GM19324 (cell line): ENCODE results near the gene NRIP2.
A peak's percentile ranks its signal among the peaks of the same experiment; 100 is the strongest.
"Not testable (repeated sequence)": the region's sequence is repeated elsewhere in the genome, so short reads cannot be mapped to it uniquely, and the experiment has no call there.

Experiments used
- ATAC-seq: cut with Tn5 transposase; IDR thresholded peaks from one replicate; pipeline ENCODE4 v1.9.1; 2021; ENCODE audit warnings: mild to moderate bottlenecking, moderate library complexity; ENCODE audit not compliant: unreplicated experiment, low FRiP score

NRIP2 gene, protein sequence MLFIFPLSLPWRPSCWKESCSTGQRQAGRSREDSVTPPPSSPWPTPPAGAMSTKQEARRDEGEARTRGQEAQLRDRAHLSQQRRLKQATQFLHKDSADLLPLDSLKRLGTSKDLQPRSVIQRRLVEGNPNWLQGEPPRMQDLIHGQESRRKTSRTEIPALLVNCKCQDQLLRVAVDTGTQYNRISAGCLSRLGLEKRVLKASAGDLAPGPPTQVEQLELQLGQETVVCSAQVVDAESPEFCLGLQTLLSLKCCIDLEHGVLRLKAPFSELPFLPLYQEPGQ

DNA sequence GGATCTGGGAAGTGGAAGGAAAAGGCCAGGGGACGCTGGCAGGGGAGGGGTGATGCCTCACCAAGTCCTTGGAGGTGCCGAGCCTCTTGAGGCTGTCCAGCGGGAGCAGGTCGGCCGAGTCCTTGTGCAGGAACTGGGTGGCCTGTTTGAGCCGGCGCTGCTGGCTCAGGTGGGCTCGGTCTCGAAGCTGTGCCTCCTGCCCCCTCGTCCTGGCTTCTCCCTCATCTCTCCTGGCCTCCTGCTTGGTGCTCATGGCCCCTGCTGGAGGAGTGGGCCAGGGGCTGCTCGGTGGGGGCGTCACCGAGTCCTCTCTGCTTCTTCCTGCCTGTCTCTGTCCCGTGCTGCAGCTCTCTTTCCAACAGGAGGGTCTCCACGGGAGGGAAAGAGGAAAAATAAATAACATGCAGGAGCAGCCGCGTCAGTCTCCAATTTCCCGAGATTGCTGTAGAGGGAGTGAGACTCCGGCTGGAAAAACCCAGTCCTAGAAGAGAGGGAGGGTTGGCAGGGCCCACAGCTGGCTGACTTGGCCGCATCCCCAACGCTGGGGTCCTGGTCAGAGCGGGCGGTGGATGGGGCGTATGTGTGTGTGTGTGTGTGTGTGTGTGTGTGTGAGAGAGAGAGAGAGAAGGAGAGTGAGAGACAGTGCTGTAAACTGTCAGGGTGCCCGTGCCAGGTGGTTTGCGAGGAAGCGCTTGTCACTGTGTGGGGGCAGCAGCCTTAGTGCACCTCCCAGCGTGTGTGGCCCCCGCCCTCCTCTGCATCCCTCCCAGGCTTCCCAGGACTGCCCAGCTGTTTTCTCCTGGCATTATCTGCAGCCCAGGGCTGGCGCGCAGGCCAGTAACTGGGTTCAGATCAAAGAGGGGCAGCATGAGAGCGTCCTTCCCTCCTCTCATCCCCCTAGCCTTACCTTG, at the start of gene NRIP2:
NRIP2 (minus strand) TSS at position 455 of the 911 bp plus-strand sequence; CDS start at position 403, 52 bp downstream.
- ATAC-seq, result no peak

DNA sequence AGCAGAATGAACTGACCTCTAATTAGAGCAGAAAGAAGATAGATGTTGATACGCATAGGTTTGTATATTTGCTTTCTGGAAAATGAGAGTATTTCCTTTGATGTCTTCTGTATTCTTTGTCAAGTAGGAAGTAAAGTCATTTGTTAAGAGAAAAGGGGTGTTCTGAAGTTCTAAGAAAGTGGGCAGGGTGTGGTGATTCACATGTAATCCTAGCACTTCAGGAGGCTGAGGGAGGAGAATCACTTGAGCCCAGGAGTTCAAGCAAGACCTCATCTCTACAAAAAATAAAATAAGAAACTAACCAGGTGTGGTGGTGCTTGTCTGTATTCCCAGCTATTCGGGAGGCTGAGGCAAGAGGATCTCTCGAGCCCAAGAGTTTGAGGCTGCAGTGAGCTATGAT, 45.0 kb upstream of the NRIP2 start:
- ATAC-seq, result no peak

DNA sequence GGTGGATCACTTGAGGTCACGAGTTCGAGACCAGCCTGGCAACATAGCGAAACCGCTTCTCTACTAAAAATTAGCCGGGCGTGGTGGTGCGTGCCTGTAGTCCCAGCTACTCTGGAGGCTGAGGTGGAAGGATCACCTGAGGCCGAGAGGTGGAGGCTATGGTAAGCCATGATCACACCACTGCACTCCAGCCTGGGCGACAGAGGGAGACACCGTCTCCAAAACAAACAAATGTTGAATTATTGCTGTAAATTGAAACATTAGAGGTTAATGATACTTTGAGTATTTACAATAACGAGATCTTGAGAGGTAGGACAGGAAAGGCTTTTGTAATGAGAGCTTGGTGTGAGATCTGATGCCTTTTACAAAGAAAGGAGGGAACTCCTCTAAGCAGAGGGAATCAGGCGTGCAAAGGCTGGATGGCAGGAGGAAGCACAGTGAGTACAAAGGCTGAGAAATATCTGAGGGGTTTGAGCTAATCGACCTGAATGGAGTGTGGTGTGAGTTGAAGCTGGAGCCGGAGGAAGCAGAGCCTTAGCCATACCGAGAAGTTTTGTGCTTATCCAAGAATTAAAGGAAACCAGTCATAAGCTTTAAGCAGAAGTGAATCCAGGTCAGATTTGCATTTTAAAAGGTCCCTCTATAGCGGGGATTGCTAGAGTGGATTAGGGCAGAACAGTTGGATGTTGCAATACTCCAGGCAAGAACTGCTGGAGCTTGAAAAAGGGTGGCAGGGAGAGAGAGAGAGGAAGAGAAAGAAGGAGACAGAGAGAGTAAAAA, 43.3 kb upstream of the NRIP2 start:
- ATAC-seq, result no peak

DNA sequence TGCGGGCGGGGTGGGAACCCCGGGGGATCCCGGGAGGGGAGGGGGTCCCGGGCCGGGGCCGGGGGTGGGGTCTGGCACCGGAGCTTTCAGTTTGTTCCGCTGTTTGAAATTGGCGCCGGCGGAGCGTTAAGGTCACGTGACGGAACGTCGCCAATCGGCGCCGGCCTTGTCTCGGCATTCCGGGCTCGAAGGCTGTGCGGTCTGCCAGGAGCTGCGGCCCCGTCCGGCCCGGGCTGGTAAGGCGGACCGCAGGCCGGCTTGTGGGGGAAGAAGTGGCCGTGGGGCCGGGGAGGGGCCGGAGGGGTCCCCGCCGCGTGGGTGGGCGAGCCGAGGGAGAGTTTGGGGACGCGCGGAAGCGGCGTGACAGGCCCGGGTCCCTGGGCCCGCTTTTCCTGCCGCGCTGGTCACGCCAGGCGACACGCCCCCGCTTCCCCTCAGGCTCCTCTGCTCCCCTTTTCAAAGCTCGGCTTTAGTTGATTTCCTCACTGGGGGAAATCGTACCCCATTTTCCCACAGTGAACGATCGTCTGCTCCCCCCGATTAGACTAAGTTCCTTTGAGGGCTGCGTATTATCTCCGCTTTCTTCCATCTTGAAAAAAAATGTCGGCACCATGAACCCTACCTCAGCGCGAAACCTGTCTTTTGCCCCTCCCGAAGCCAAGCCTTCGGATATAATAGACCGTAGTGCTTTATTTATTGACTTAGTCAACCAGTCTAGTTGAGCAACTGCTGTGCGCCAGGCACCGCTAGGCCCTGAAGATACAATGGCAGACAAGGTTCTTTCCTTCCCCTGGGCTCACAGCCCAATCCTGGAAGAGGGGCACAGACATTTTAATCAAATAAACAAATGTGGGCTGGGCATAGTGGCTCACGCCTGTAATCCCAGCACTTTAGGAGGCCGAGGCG, 42.5 kb upstream of the NRIP2 start, which contains the start of the genes FOXM1 and RHNO1:
FOXM1 (minus strand) TSS at position 128 of the 906 bp plus-strand sequence. CDS start 2,696 bp downstream, outside the sequence.
RHNO1 (plus strand) TSS at position 177 of the 906 bp plus-strand sequence. CDS start 8,144 bp downstream, outside the sequence.
- ATAC-seq, result peak; percentile 84

DNA sequence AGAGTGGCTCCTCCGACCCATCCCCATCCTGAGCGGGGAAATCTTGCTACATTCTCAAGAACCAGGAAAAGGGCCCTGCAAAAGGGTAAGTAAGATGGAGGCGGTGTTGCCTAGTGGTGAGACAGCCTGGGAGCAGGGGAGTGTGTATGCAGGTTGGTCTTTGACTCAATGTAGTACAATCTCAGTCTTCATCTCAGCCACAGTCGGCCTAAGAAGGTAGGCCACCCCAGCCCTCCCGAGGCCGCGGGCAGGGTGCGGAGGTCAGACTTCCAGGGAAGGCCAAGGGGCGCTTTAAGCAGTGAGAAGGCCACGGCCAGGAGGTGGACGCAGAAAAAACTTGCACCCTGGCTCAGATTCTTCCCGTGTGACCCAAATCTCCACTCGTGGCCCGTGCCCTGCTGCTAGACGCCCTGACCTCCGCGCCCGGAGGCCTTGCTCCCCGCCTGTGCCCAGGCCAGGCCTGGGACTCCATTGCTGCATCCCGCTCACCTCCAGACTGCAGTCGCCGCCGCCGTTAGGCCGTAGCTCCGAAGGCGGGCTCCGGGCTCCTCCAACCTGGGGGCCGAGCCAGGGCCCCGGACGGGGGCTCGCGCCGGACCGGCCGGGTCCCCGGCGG, 41.7 kb upstream of the NRIP2 start:
- peak; percentile 14 for ATAC-seq

DNA sequence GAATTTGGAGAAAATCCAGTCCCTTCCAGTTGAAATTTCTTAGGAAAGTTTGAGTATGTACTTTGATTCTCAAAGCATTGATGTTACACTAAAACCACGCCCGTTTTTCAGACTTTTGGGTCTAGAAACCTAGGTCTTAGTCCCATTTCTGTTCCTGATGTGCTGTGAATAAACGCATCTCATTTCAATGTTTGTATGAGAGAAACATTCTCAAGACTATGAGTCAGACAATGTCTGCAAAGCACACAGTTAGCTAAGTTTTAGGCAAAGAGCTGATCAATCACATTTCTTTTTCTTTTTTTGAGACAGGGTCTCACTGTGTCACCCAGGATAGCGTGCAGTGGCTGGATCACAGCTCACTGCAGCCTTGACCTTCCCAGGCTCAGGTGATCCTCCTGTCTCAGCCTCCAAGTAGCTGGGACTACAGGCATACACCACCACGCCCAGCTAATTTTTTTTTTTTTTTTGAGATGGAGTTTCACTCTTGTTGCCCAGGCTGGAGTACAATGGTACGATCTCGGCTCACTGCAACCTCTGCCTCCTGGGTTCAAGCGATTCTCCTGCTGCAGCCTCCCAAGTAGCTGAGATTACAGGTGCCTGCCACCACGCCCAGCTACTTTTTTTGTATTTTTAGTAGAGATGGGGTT, 34.3 kb upstream of the NRIP2 start:
- not testable (repeated sequence) for ATAC-seq

DNA sequence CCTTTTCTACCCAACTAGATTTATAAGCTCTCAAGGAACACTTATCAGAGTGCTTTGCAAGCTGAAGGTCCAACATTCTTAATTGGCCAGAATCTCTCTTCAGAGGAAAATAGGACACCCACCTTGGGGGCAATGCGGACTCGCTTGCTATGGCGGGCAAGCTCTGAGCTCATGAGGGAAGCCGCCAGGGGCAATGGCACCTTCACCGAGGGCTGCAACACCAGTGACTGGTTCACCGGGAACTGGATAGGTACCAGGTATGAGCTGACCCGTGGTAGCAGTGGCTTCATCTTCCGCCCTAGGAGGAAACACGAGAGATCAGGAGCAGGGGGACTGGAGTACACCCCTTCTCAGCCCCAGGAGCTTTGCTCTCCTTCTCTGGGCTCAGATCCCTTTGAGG, 29.4 kb upstream of the NRIP2 start:
- no peak for ATAC-seq

DNA sequence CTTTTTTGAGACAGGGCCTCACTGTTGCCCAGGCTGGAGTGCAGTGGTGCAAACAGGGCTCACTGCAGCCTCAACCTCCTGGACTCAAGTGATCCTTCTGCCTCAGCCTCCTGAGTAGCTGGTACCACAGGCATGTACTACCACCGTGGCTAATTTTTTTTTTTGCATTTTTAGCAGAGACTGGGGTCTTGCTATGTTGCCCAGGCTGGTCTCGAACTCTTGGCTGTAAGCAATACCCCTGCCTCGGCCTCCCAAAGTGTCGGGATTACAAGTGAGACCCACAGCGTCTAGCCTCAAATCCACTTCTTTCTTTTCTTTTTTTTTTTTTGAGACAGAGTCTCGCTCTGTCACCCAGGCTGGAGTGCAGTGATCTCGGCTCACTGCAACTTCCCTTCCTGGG, 28.6 kb upstream of the NRIP2 start:
- not testable (repeated sequence) for ATAC-seq

DNA sequence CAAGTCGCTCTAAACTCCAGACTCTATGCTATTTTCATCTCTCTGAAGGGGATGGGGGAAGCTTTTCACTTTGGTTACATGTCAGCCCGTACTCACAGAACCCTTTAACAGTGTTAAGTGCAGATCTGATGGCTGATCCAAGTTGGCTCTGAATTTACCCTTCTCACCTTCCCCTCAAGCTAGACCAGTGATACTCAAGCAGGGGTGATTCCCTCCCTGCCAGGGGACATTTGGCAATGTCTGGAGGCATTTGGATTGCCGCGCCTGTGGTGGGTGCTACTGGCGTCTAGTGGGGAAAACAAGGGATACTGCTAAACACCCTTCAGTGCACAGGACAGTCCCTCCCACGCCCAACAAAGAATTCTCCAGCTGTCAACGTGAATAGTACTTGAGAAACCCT, 28.0 kb upstream of the NRIP2 start:
- ATAC-seq, result no peak

DNA sequence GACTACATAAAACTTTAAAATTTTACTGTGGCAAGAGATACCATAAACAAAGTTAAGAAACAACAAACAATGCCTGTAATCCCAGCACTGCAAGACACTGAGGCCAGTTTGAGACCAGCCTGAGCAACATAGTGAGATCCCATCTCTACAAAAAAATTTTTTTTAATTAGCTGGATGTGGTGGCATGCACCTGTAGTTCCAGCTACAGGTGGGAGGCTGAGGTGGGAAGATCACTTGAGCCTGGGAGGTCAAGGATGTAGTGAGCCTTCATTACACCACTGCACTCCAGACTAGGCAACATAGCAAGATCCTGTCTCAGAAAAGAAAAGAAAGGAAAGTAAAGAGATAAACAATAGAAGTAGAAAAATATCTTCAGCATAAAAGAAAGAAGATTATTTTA, 25.3 kb upstream of the NRIP2 start:
- no peak for ATAC-seq

DNA sequence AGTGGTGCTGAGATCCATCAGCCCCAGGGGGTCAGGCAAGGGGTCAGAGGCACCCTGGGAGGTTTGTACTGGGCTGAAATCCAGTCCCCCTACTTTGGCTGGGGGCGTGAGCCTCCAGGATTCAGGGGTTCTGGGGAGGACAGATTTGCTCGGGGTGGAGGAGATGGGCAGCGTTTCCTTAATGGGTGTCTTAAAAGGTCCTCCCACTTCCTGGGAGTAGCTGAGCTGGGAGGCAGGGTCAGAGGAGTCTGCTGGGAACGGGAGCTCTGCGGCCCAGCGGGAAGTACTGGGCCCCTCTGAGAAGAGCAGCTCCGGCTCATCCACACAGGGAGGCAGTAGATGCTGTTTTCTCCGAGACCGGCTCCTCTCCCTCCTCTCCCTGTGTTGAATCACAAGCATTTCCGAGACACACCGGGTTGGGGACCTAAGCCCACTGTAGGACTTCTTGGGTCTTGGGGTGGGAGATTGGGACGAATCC, 24.1 kb upstream of the NRIP2 start:
- ATAC-seq, result no peak

DNA sequence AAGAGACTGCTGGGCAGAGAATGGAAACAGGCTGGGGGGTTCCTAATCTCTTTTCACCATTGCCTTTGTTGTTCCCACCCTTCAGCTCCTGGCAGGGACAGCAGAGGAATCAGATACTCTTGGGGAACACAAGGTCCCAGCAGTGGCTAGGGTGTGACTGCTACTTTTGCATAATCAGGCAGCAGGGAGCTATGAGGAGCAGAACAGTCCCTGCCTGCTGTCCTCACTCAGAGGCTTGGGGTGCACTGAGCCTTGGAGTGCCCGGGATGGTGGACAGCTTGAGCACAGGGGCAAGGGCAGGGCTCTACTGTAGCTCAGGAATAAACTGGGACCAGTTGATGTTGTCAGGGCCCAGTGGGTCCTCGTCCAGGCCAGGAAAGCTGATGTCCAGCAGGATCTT, 23.5 kb upstream of the NRIP2 start:
- no peak for ATAC-seq

DNA sequence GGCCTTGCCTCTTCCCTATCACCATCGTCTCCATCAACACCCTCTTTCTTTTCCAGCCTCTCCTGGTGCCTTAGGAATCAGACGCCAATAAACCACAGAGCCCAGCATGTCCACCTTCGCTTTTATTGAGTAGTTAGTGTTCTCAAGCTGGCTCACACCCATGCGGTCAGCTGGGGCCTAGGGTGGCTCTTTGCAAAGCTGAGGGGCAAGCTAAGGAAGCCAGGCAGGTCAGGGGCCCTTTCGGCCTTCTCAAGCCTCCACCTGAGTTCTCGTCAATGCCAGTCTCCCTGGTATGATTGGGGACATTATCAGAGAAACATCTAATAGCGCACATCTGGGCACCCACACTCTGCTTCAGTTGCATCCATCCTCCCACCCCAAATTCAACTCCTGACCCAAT, 22.7 kb upstream of the NRIP2 start:
- no peak for ATAC-seq

DNA sequence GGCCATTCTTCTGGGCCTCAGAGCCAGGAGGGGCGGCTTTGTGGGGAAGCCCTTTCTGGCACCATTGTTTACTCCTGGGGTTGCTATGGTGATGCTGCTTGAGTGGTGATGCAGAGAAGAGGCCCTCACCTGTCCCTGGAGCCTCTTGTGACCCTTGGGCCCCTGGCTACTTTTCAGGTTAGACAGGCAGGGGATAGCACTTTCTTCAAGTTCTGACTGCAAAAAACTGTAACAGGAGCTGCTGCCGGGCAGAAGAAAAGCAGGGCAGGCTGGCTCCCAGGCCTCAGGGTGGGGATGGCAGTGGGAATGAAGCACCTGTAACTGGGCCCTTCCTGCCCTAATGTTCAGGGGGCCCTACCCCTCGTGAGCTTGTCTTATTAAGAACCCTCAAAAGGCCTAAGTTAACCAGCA, 22.2 kb upstream of the NRIP2 start, which contains the start of gene TEX52:
TEX52 (minus strand) TSS at position 19 of the 411 bp plus-strand sequence; CDS start at position 6, 13 bp downstream.
- ATAC-seq, result no peak

DNA sequence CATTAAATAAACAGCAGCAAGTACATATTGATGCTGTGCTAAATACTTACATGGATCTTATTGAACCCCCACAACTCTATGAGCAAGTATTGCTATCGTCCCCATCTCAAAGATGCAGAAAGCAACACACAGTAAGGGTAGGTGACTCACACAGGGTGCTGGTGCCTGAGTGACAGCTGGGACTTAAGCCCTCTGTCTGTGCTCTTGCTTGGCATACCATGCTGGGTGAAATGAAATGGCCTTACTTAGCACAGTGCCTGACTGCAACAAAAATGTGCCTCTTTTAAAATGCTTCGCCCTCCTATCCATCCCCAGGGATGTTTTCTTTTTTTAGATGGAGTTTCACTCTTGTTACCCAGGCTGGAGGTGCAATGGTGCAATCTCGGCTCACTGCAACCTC, 21.2 kb upstream of the NRIP2 start:
- no peak for ATAC-seq

DNA sequence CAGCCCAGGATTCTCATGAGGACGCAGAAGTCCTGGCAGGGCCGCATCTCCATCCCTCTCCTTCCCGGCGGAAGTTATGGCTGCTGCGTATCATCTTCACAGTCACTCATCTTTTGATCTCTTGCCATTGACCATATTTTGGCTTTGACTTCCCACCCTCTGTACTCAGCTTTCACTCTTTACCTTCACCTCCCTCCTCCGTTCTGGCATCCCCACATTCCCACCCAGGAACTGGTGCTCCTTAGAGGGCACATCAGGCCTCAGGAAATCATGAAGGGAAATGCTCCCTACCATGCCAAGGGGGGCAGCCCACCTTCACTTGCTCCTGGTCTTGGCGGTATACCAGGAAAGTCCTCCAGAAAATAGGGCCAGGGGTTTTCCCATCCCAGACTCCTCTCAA, 20.7 kb upstream of the NRIP2 start:
- ATAC-seq, result no peak

DNA sequence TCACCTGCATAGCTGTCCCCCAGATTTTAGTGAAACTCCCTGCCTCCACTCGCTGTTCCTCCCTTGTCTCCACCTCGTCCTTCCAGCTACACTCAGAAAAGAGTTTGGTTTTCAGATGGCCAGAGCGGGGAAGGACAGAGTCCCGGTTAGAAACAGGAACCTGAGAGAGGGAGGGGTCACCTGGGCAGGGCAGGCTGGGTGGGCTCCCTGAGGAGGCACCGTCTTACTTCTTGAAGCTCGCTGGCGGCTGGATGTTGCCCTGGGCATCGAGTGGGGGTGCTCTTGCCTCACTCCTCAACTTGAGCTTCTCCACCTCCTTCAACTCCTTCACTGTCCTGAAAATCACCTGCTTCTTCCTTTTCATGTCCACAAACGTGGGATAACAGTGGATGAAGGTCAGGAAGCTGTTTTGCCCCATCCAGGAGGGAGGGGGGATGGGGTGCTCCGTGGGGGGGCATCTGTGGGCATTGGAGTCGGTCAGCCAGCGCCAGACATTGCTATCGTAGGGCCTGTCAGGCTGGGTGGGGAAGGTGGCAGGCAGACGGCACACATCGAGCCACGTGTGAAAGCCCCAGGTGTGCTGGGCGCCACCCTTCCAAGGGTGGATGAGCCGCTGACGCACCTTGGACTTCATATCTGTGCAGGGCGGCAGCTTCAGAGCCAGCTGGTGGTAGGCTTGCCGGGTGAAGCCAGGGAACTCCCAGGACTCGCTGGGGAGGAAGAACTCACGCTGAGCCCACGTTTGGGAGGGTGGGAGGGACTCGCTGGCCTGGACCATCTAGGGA, 20.0 kb upstream of the NRIP2 start:
- ATAC-seq, result no peak

DNA sequence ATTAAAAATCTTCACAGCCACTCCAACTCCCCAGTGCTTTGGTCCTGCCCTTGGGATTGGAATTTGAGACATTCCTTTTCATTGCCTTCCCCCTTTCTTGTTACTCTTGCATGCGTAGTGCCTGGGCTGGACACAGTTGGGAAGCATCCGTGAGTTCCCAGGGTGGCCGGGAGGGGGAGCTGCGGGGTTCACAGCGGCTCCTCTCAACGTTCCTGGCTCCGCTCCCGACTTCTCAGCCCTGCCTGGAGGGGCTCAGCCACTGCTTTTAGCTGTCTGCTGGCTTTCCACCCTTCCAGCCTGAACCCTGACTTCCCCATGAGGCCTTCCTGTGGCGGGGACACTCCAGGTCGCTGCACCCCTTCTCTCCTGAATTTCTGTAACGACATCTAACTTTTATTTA, 18.8 kb upstream of the NRIP2 start:
- ATAC-seq, result no peak
